OCI-LY7 (cell line): ENCODE results near the gene TUBE1. TPM values are rescaled to one million over a fixed set of nuclear protein-coding genes. Genes with fewer than 3 reads are reported as not detected.

Experiments
- BruUV-seq: library from RNA; stranded (reverse); fragments of 400-500 nt; replicated peaks from 2 replicates; lab custom pipeline; 2021; lab: Mats Ljungman, UMichigan
- CTCF ChIA-PET: fragments of 300-600 bp; sonication (Branson Sonifier 250); formaldehyde crosslinking; loops from one replicate; lab custom pipeline; 2022; ENCODE audit warnings: antibody characterized with exemption; ENCODE audit not compliant: unreplicated experiment; lab: Charles Lee
- POLR2A ChIA-PET: fragments of 300-600 bp; sonication (Branson Sonifier 250); formaldehyde crosslinking; loops from one replicate; lab custom pipeline; 2022; ENCODE audit warnings: antibody characterized with exemption; lab: Charles Lee
- DNase-seq: peaks from one replicate; pipeline ENCODE4 v3.0.0-alpha.2; 2015; ENCODE audit warnings: low spot score
- H2AFZ ChIP-seq: fragments of 200-600 bp; sonication (generic), shearing (Covaris generic); 2 replicates; pipeline ENCODE4 v1.6.1; 2014; ENCODE audit warnings: mild to moderate bottlenecking, antibody characterized with exemption, low read length, moderate library complexity
- H3K27ac ChIP-seq: fragments of 200-600 bp; sonication (generic); 2 replicates; pipeline ENCODE4 v1.5.1; 2014; ENCODE audit warnings: mixed run types, low read depth, mild to moderate bottlenecking, moderate library complexity, low read length, inconsistent platforms; ENCODE audit not compliant: poor library complexity, severe bottlenecking
- H3K36me3 ChIP-seq: fragments of 200-600 bp; sonication (generic); 2 replicates; pipeline ENCODE4 v1.6.1; 2014; ENCODE audit warnings: mild to moderate bottlenecking, antibody characterized with exemption, low read length, moderate library complexity, mixed read lengths; ENCODE audit not compliant: insufficient read depth
- H3K4me1 ChIP-seq: fragments of 200-600 bp; sonication (generic); 2 replicates; pipeline ENCODE4 v1.5.1; 2014; ENCODE audit warnings: mild to moderate bottlenecking, low read length; ENCODE audit not compliant: insufficient read depth, poor library complexity, severe bottlenecking
- H3K4me2 ChIP-seq: fragments of 200-600 bp; sonication (generic); 2 replicates; pipeline ENCODE4 v1.6.1; 2014; ENCODE audit warnings: mild to moderate bottlenecking, low read length
- H3K4me3 ChIP-seq: fragments of 200-600 bp; sonication (generic); 2 replicates; pipeline ENCODE4 v1.5.1; 2014; ENCODE audit warnings: mild to moderate bottlenecking, low read depth, low read length; ENCODE audit not compliant: poor library complexity, severe bottlenecking
- H3K79me2 ChIP-seq: fragments of 200-600 bp; sonication (generic); 2 replicates; pipeline ENCODE4 v1.6.1; 2016; ENCODE audit warnings: low read depth, mild to moderate bottlenecking, low read length, moderate library complexity, mixed read lengths; ENCODE audit not compliant: insufficient read depth
- H3K9me2 ChIP-seq: fragments of 200-600 bp; sonication (generic); 2 replicates; pipeline ENCODE4 v1.6.1; 2016; ENCODE audit warnings: mild to moderate bottlenecking, low read length, mixed read lengths; ENCODE audit not compliant: insufficient read depth
- H3K9me3 ChIP-seq: fragments of 200-600 bp; sonication (generic); 2 replicates; pipeline ENCODE4 v1.6.1; 2014; ENCODE audit warnings: mild to moderate bottlenecking, mixed run types, low read length, mixed read lengths
- H4K20me1 ChIP-seq: fragments of 200-600 bp; sonication (generic); 2 replicates; pipeline ENCODE4 v1.6.1; 2014; ENCODE audit warnings: mild to moderate bottlenecking, antibody characterized with exemption, low read length, moderate library complexity, mixed read lengths; ENCODE audit not compliant: insufficient read depth
- EZH2phosphoT487 ChIP-seq: fragments of 200-600 bp; sonication (generic); IDR thresholded peaks from 2 replicates; pipeline ENCODE4 v1.6.1; 2018; ENCODE audit warnings: low read depth, borderline replicate concordance, mild to moderate bottlenecking, mixed run types, antibody characterized with exemption, low read length, moderate library complexity, mixed read lengths
- intact Hi-C: fragments of 100-400 bp; cut with micrococcal nuclease; formaldehyde crosslinking; loops from one replicate; pipeline ENCODE4 v1.10.0; 2022; ENCODE audit not compliant: unreplicated experiment
- total RNA-seq, 2 experiments: library from RNA; depleted of rRNA in 1 of 2; stranded (reverse); fragments of >200 nt in 1 of 2; shearing (Covaris generic) in 1 of 2; gene quantifications; 2 replicates each; pipeline ENCODE4 v1.2.3, GENCODE V29; 2014 to 2022
- TF ChIP-seq, protein P1 (sequence below): fragments of 200-600 bp; sonication (generic); conservative IDR thresholded peaks from 2 replicates; pipeline ENCODE4 v1.5.1; 2014; ENCODE audit warnings: mild to moderate bottlenecking, antibody characterized with exemption, low read length, moderate library complexity, mixed read lengths

The TUBE1 gene
- total RNA-seq, 2 experiments from 2014 or later = 27.9 to 32.6 TPM

DNA sequence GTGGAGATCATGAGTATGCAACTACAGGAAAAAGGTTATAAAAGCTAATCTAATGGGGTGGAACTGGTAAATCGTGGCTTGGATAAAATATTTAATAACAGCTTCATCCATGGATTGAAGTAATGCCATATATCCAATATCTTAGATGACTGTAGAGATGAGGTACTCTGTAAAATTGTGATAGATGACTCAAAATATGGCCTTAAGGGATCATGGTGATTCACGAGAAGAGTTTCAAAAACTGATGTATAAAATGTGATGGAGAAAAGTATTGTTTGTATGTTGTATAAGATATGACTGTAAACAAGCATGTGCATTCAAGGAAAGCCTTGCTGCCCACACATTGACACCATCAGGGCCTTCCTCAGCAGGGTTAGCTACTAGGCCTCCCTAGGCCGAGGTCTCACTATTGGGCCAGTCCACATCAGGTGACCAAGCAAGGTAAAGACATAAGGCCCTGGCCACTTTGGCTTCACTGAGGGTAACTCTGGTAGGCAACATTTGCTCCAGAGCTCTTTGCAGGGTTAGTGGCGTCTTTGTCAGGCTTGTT lies 51.1 kb downstream of the TUBE1 start:
- Histone ChIP-seq H4K20me1 (no peaks in the 10 kb centered on the region), H3K4me1 (no peaks in the 10 kb centered on the region), H3K27ac (no peak overlapping the region), H3K4me3 (no peak overlapping the region), H3K9me2 (no peaks in the 10 kb centered on the region), H3K9me3 (no peaks in the 10 kb centered on the region), H3K4me2 (no peak overlapping the region), H3K79me2 (no peaks in the 10 kb centered on the region), H3K36me3 (no peaks in the 10 kb centered on the region), H2AFZ (no peak overlapping the region)
- BruUV-seq = no TSS peak
- no peak for TF ChIP-seq EZH2phosphoT487
- TF ChIP-seq, protein P1, sequence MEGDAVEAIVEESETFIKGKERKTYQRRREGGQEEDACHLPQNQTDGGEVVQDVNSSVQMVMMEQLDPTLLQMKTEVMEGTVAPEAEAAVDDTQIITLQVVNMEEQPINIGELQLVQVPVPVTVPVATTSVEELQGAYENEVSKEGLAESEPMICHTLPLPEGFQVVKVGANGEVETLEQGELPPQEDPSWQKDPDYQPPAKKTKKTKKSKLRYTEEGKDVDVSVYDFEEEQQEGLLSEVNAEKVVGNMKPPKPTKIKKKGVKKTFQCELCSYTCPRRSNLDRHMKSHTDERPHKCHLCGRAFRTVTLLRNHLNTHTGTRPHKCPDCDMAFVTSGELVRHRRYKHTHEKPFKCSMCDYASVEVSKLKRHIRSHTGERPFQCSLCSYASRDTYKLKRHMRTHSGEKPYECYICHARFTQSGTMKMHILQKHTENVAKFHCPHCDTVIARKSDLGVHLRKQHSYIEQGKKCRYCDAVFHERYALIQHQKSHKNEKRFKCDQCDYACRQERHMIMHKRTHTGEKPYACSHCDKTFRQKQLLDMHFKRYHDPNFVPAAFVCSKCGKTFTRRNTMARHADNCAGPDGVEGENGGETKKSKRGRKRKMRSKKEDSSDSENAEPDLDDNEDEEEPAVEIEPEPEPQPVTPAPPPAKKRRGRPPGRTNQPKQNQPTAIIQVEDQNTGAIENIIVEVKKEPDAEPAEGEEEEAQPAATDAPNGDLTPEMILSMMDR = no peak
- ChIA-PET POLR2A (interaction anchor here (1.1 kb wide), 1 partner anchor 19 kb away, joined by 3 read pairs; no protein-coding TSS in a partner anchor), CTCF (no interaction called here)
- intact Hi-C loops = no loop called here
- DNase-seq = no peak

DNA sequence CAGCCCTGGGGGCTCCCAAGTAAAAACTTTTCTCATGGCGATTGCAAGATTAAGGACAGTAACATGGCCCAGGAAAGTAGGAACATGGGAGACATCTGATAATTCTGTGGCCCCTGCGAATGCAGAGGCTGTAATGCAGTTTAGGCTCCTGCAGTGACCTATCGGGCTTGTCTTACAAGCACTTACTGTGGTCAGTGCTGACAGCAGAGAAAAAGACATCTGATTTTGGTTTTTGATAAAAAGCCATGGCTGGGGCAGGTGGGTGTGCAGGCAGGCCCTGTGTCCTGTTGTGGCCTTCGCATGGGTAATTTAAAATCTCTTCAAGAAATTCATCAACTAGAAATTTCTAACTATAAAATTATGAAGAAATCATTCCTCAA lies 52.7 kb downstream of the TUBE1 start:
- H3K9me3 ChIP-seq = no peaks in the 10 kb centered on the region
- H4K20me1 ChIP-seq = no peaks in the 10 kb centered on the region
- no peak overlapping the region for H3K4me3 ChIP-seq
- no TSS peak for BruUV-seq
- H3K4me1 ChIP-seq = no peaks in the 10 kb centered on the region
- POLR2A ChIA-PET = no interaction called here
- TF ChIP-seq, protein P1 = no peak
- no peak for TF ChIP-seq EZH2phosphoT487
- CTCF ChIA-PET = no interaction called here
- no peak overlapping the region for H3K27ac ChIP-seq
- H3K36me3 ChIP-seq = no peaks in the 10 kb centered on the region
- H3K79me2 ChIP-seq = no peaks in the 10 kb centered on the region
- intact Hi-C loops = no loop called here
- no peaks in the 10 kb centered on the region for H3K9me2 ChIP-seq
- H3K4me2 ChIP-seq = no peak overlapping the region
- no peak overlapping the region for H2AFZ ChIP-seq
- no peak for DNase-seq

DNA sequence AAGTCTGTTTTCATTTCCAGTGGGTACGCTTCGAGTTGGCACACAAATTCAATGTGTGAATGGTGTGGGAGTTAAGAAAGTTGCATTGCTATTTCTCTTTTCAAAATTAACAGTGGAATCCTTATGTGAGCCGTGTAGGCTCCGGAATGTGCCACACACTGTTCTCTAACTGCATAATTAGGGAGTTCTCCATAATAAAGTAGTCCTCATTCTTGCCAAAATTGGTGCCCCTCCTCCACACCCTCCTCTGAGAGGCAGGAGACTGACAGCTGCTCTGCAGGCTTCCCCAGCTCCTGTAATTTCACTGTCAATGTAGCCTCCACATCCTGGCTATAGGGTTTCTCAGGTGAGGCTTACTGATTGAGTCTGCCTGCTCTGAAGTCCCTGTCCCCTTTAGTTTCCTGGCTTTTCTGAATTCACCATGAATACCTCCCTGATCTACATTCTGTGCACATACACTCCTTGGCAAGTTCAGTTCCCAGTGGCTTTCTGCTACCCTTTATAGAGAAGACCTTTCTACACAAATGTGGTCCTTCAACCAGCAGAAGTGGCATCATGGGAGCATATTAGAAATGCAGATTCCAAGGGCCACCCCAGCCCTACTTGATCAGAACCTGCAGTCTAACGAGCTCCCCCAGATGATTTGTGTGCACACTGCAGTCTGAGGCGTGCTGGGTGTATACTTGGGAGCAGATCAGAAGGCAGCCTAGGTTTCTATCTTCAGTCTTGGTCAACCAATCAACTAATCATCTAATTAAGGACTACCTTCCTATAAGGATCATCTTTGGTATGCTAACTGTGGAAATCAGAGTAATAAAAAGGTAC lies 53.3 kb downstream of the TUBE1 start:
- DNase-seq = no peak
- H3K27ac ChIP-seq = no peak overlapping the region
- no peaks in the 10 kb centered on the region for H3K4me1 ChIP-seq
- no peaks in the 10 kb centered on the region for H3K36me3 ChIP-seq
- H3K4me2 ChIP-seq = no peak overlapping the region
- intact Hi-C loops = no loop called here
- no peaks in the 10 kb centered on the region for H3K9me2 ChIP-seq
- H3K4me3 ChIP-seq = no peak overlapping the region
- H2AFZ ChIP-seq = no peak overlapping the region
- H3K79me2 ChIP-seq = no peaks in the 10 kb centered on the region
- POLR2A ChIA-PET = interaction anchor here (0.7 to 1.7 kb wide), 2 partner anchors 10 to 13 kb away, joined by 3 to 4 read pairs; no protein-coding TSS in a partner anchor
- no peaks in the 10 kb centered on the region for H4K20me1 ChIP-seq
- H3K9me3 ChIP-seq = no peaks in the 10 kb centered on the region
- CTCF ChIA-PET = no interaction called here
- no TSS peak for BruUV-seq
- TF ChIP-seq, protein P1 = no peak
- no peak for TF ChIP-seq EZH2phosphoT487
